HepG2 (cell line): ENCODE measurements around the gene TTC28. TPM values are rescaled to one million over a fixed set of nuclear protein-coding genes. Genes with fewer than 3 reads are reported as not detected.

ENCODE experiments used
- ATAC-seq: fragments of 200-7000 bp; cut with Tn5 transposase; 3 replicates; pipeline ENCODE4 v1.9.1; 2020; ENCODE audit warnings: mild to moderate bottlenecking, moderate library complexity
- BruUV-seq: library from RNA; stranded (reverse); fragments of 400-500 nt; replicated peaks from 2 replicates; lab custom pipeline; 2021; lab: Mats Ljungman, UMichigan
- CTCF ChIA-PET: fragments of 300-600 bp; formaldehyde crosslinking; extraction: SDS; loops from one replicate; lab custom pipeline; 2021; ENCODE audit warnings: low total read pairs, inconsistent platforms, low intra/inter-chr PET ratio; lab: Yijun Ruan, JAX
- POLR2A ChIA-PET: fragments of 350-600 bp; sonication (Branson Sonifier 250); formaldehyde crosslinking; loops from one replicate; lab custom pipeline; 2020; ENCODE audit warnings: antibody characterized with exemption, inconsistent platforms; lab: Yijun Ruan, JAX
- DNase-seq: peaks from one replicate; pipeline ENCODE4 v3.0.0-alpha.2; 2015; ENCODE audit warnings: low spot score
- FAIRE-seq: peaks from 3 replicates; lab custom pipeline; 2011; peaks lifted over from hg19 to GRCh38; lab: Jason Lieb, UNC
- H2AFZ ChIP-seq: one replicate; pipeline ENCODE4 v1.6.1; 2011; ENCODE audit warnings: low read length, inconsistent platforms
- H3K27ac ChIP-seq: fragments of 300-600 bp; 3 replicates; pipeline ENCODE4 v1.8.0; 2011; ENCODE audit warnings: mixed run types, mild to moderate bottlenecking, mixed read lengths, low read length, inconsistent platforms; ENCODE audit not compliant: insufficient read depth; ENCODE audit errors: extremely low read length
- H3K27me3 ChIP-seq, 2 experiments: fragments of 200-600 bp in 1 of 2; 2 replicates in 1 of 2; 3 replicates in 1 of 2; pipeline versions ENCODE4 v1.6.0 to v1.8.0; 2011; ENCODE audit warnings: low read length in 2 of 2, mild to moderate bottlenecking in 2 of 2, moderate library complexity in 2 of 2, inconsistent platforms in 1 of 2; ENCODE audit not compliant: insufficient read depth in 2 of 2, control insufficient read depth in 1 of 2
- H3K36me3 ChIP-seq, 2 experiments: fragments of 200-600 bp in 1 of 2; replicated peaks in 1 of 2; 2 replicates in 1 of 2; 3 replicates in 1 of 2; pipeline versions ENCODE4 v1.5.1 to v1.8.0; 2011; ENCODE audit warnings: low read length in 2 of 2, inconsistent platforms in 1 of 2; ENCODE audit not compliant: insufficient read depth in 2 of 2, control insufficient read depth in 1 of 2
- H3K4me1 ChIP-seq: 2 replicates; pipeline ENCODE4 v1.5.1; 2012; ENCODE audit warnings: low read length, inconsistent platforms; ENCODE audit not compliant: insufficient read depth
- H3K4me2 ChIP-seq: 2 replicates; pipeline ENCODE4 v1.6.0; 2011; ENCODE audit warnings: low read depth, low read length, inconsistent platforms
- H3K4me3 ChIP-seq, 3 experiments: fragments of 200-600 bp in 1 of 3; sonication (generic), shearing (Covaris generic) in 1 of 3; replicated peaks in 1 of 3; 2 replicates each; pipeline ENCODE4 v1.5.1; 2011 to 2016; ENCODE audit warnings: low read length in 3 of 3, inconsistent platforms in 2 of 3, low read depth in 2 of 3, mild to moderate bottlenecking in 2 of 3, control low read depth in 1 of 3, mixed read lengths in 1 of 3; ENCODE audit not compliant: insufficient read depth in 1 of 3
- H3K79me2 ChIP-seq: one replicate; pipeline ENCODE4 v1.6.1; 2011; ENCODE audit warnings: low read length, inconsistent platforms; ENCODE audit not compliant: insufficient read depth
- H3K9ac ChIP-seq: 2 replicates; pipeline ENCODE4 v1.6.0; 2011; ENCODE audit warnings: mild to moderate bottlenecking, low read depth, low read length, inconsistent platforms; ENCODE audit not compliant: insufficient read depth
- H3K9me3 ChIP-seq: 2 replicates; pipeline ENCODE4 v1.5.1; 2012; ENCODE audit warnings: mild to moderate bottlenecking, low read length
- H4K20me1 ChIP-seq: 2 replicates; pipeline ENCODE4 v1.6.0; 2011; ENCODE audit warnings: inconsistent platforms, mild to moderate bottlenecking, low read length, moderate library complexity; ENCODE audit not compliant: insufficient read depth
- SUZ12 ChIP-seq: fragments of 150-350 bp; IDR thresholded peaks from 2 replicates; pipeline ENCODE4 v1.6.1; 2014; ENCODE audit warnings: low read depth, low read length
- ZNF44 ChIP-seq: sonication (generic); formaldehyde crosslinking; IDR thresholded peaks from 2 replicates; pipeline ENCODE4 v1.5.1; 2020; ENCODE audit warnings: mild to moderate bottlenecking, missing genetic modification reagents
- ZNF652 ChIP-seq: IDR thresholded peaks from 2 replicates; pipeline ENCODE4 v1.6.1; 2016; ENCODE audit warnings: low read depth, borderline replicate concordance
- ZNF672 ChIP-seq: sonication (generic); formaldehyde crosslinking; IDR thresholded peaks from 2 replicates; pipeline ENCODE4 v1.8.1; 2022; ENCODE audit warnings: missing genetic modification reagents
- WGBS: methylation state at CpG from one replicate; pipeline ENCODE4 v1.1.6; 2017; ENCODE audit warnings: low lambda C conversion rate; 5-methylcytosine and 5-hydroxymethylcytosine counted together
- in situ Hi-C: cut with HindIII; loops from 2 replicates; pipeline ENCODE4 v1.10.0; 2017; ENCODE audit warnings: low pct_unique_long_range_greater_than_20kb; ENCODE audit not compliant: extremely low pct_ligation_motif_present
- intact Hi-C: fragments of 100-400 bp; cut with micrococcal nuclease; formaldehyde crosslinking; loops from one replicate; pipeline ENCODE4 v1.10.0; 2022; ENCODE audit not compliant: unreplicated experiment
- polyA plus RNA-seq, 8 experiments: library from polyadenylated mRNA; depleted of rRNA in 3 of 8; stranded (reverse) in 7 of 8; unstranded in 1 of 8; fragments of >200 nt; fragmentation: Illumina TruSeq in 4 of 8; extraction: Trizol in 4 of 8; gene quantifications; 2 replicates each; pipeline versions ENCODE4 v1.2.1 to v1.2.3, GENCODE V29; 2011 to 2016; ENCODE audit warnings: low read depth in 4 of 8, missing spikeins in 1 of 8, mixed read lengths in 1 of 8; ENCODE audit not compliant: insufficient read depth in 1 of 8
- total RNA-seq, 5 experiments: library from RNA; depleted of rRNA; stranded (reverse); fragments of >200 nt; fragmentation: Illumina TruSeq; extraction: Trizol; gene quantifications; 2 replicates each; pipeline ENCODE4 v1.2.3, GENCODE V29; 2016; ENCODE audit warnings: low read depth in 1 of 5
- TF ChIP-seq, protein P1 (sequence below): sonication (generic); formaldehyde crosslinking; IDR thresholded peaks from 2 replicates; pipeline ENCODE4 v1.5.0; 2020; ENCODE audit warnings: mild to moderate bottlenecking, missing genetic modification reagents, borderline replicate concordance

Gene TTC28
- total and polyA plus RNA-seq, 2 of the 13 experiments (the other 11 are each of a cell fraction or from before 2014, with no cell fraction given) = 4.2 to 13.1 TPM

DNA sequence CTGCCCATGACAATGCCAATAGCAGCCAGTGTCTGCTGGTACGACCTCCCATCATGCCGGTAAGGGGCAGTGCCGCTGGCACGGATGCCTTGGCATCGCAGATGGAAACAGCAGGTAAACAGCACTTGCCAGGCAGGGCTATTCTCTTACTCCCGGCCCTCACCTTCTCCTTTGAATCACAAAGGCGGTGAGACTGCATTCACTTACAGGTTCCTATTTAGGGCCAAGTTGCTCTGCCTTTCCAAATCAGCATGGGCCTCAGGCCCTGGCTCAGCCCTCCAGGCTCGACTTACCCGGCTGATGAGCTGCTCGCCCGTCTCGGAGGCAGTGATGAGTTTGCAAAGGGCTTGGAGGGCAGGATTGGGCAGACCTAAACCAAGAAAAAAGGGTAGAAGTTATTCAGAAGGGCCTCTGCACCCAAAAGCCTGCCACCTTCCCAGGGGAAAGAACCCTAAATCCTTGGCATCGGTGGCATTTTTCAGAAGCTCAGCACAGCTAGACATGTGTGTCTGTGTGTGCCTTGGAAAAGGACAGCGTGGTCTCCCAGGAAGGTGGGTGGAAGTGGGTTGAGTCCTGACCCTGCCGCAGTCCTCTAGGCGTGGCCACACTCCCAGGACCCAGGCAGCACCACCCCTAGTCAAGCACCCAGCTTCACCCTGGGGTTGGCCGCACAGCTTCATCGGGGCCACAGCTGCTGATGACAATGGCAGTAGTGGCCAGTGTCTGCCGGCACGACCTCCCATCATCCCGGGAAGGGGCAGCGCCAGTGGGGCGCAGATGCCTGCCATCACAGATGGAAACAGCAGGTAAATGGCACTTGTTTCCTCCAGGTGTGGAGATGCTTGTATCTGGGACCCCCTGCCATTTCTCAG is 687.1 kb downstream of the TTC28 start:
- ATAC-seq (no peak), DNase-seq (no peak), FAIRE-seq (no peak)
- Histone ChIP-seq H3K9me3 (no peaks in the 10 kb centered on the region), H3K36me3 (peaks cover 7 to 9% of the 10 kb centered on the region in 2 experiments; a peak in 3 of 5 replicates), H3K4me2 (no peak overlapping the region), H3K4me1 (peaks cover 8% of the 10 kb centered on the region), H3K4me3 (no peak overlapping the region), H3K27ac (no peak overlapping the region), H3K9ac (no peak overlapping the region), H4K20me1 (no peaks in the 10 kb centered on the region), H2AFZ (no peak overlapping the region), H3K79me2 (no peaks in the 10 kb centered on the region)
- ChIA-PET CTCF (no interaction called here), POLR2A (no interaction called here)
- WGBS = 99% methylated on average over 13 of the region's 23 CpGs
- intact Hi-C loops = no loop called here
- no peak for TF ChIP-seq SUZ12
- no peak for TF ChIP-seq ZNF672 (CRISPR knock-in tag)
- TF ChIP-seq, protein P1, sequence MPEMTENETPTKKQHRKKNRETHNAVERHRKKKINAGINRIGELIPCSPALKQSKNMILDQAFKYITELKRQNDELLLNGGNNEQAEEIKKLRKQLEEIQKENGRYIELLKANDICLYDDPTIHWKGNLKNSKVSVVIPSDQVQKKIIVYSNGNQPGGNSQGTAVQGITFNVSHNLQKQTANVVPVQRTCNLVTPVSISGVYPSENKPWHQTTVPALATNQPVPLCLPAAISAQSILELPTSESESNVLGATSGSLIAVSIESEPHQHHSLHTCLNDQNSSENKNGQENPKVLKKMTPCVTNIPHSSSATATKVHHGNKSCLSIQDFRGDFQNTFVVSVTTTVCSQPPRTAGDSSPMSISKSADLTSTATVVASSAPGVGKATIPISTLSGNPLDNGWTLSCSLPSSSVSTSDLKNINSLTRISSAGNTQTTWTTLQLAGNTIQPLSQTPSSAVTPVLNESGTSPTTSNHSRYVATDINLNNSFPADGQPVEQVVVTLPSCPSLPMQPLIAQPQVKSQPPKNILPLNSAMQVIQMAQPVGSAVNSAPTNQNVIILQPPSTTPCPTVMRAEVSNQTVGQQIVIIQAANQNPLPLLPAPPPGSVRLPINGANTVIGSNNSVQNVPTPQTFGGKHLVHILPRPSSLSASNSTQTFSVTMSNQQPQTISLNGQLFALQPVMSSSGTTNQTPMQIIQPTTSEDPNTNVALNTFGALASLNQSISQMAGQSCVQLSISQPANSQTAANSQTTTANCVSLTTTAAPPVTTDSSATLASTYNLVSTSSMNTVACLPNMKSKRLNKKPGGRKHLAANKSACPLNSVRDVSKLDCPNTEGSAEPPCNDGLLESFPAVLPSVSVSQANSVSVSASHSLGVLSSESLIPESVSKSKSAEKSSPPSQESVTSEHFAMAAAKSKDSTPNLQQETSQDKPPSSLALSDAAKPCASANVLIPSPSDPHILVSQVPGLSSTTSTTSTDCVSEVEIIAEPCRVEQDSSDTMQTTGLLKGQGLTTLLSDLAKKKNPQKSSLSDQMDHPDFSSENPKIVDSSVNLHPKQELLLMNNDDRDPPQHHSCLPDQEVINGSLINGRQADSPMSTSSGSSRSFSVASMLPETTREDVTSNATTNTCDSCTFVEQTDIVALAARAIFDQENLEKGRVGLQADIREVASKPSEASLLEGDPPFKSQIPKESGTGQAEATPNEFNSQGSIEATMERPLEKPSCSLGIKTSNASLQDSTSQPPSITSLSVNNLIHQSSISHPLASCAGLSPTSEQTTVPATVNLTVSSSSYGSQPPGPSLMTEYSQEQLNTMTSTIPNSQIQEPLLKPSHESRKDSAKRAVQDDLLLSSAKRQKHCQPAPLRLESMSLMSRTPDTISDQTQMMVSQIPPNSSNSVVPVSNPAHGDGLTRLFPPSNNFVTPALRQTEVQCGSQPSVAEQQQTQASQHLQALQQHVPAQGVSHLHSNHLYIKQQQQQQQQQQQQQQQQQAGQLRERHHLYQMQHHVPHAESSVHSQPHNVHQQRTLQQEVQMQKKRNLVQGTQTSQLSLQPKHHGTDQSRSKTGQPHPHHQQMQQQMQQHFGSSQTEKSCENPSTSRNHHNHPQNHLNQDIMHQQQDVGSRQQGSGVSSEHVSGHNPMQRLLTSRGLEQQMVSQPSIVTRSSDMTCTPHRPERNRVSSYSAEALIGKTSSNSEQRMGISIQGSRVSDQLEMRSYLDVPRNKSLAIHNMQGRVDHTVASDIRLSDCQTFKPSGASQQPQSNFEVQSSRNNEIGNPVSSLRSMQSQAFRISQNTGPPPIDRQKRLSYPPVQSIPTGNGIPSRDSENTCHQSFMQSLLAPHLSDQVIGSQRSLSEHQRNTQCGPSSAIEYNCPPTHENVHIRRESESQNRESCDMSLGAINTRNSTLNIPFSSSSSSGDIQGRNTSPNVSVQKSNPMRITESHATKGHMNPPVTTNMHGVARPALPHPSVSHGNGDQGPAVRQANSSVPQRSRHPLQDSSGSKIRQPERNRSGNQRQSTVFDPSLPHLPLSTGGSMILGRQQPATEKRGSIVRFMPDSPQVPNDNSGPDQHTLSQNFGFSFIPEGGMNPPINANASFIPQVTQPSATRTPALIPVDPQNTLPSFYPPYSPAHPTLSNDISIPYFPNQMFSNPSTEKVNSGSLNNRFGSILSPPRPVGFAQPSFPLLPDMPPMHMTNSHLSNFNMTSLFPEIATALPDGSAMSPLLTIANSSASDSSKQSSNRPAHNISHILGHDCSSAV (CRISPR knock-in tag) = no peak
- no peak for TF ChIP-seq ZNF652
- no peak for TF ChIP-seq ZNF44
- TF ChIP-seq, all 625 proteins: peak for 0
- in situ Hi-C loops = no loop called here
- H3K27me3 ChIP-seq = no peaks in the 10 kb centered on the region
- BruUV-seq = no TSS peak
